NCI-H2171 (cell line): ENCODE measurements around the gene JAZF1.
A peak's percentile ranks its signal among the peaks of the same experiment; 100 is the strongest.

Experiments used
- DNase-seq: peaks from one replicate; lab custom pipeline; 2025; lab: John Stamatoyannopoulos, UW

The JAZF1 gene

GRCh38 chr7:28191751-28192150 lies 11.2 kb upstream of the JAZF1 start:
- DNase-seq, result no peak

- no peak for DNase-seq
These were observed 10.6 kb upstream of the JAZF1 start for GRCh38 chr7:28191184-28191583.

- DNase-seq, result no peak
These were observed 9.6 kb upstream of the JAZF1 start for GRCh38 chr7:28190077-28190710.

GRCh38 chr7:28187012-28187411 lies 6.4 kb upstream of the JAZF1 start:
- DNase-seq, result no peak

- no peak for DNase-seq
These were observed 3.0 kb upstream of the JAZF1 start for GRCh38 chr7:28183627-28184026.

GRCh38 chr7:28182071-28182471 lies 1.5 kb upstream of the JAZF1 start:
- DNase-seq, result no peak

GRCh38 chr7:28181416-28181815 lies 821 bp upstream of the JAZF1 start:
- no peak for DNase-seq

GRCh38 chr7:28180031-28180363 lies 598 bp downstream of the JAZF1 start:
- no peak for DNase-seq

GRCh38 chr7:28179120-28180030 lies 1.2 kb downstream of the JAZF1 start:
- DNase-seq, result peak; percentile 57

- DNase-seq, result no peak
These were observed 2.0 kb downstream of the JAZF1 start for GRCh38 chr7:28178599-28178998.

- DNase-seq, result no peak
These were observed 2.8 kb downstream of the JAZF1 start for GRCh38 chr7:28177836-28178235.

- no peak for DNase-seq
These were observed 4.0 kb downstream of the JAZF1 start for GRCh38 chr7:28176645-28177044.

GRCh38 chr7:28176174-28176573 lies 4.4 kb downstream of the JAZF1 start:
- DNase-seq, result no peak

GRCh38 chr7:28174901-28175661 lies 5.5 kb downstream of the JAZF1 start:
- no peak for DNase-seq

GRCh38 chr7:28174442-28174841 lies 6.2 kb downstream of the JAZF1 start:
- DNase-seq, result no peak

GRCh38 chr7:28173531-28173930 lies 7.1 kb downstream of the JAZF1 start:
- DNase-seq, result no peak

- no peak for DNase-seq
These were observed 7.6 kb downstream of the JAZF1 start for GRCh38 chr7:28172958-28173357.

- no peak for DNase-seq
These were observed 9.9 kb downstream of the JAZF1 start for GRCh38 chr7:28170701-28171100.

GRCh38 chr7:28169230-28169629 lies 11.4 kb downstream of the JAZF1 start:
- no peak for DNase-seq

GRCh38 chr7:28168393-28169158 lies 12.0 kb downstream of the JAZF1 start:
- no peak for DNase-seq

GRCh38 chr7:28166982-28167715 lies 13.4 kb downstream of the JAZF1 start:
- no peak for DNase-seq
